T47D (cell line): Measurements from ENCODE around the gene PEX16.

Experiments
- DNase-seq, 2 experiments: peaks; one replicate each; pipeline versions ENCODE4 v3.0.0 to v3.0.0-alpha.2; 2011 to 2012; ENCODE audit warnings: low read depth in 1 of 2, low spot score in 1 of 2
- JUND ChIP-seq: IDR thresholded peaks from 2 replicates; pipeline ENCODE4 v1.6.1; 2012; ENCODE audit warnings: low read depth
- in situ Hi-C: cut with HindIII; loops from 2 replicates; pipeline ENCODE4 v1.10.0; 2016; ENCODE audit warnings: low sequenced_read_pairs, low pct_unique_long_range_greater_than_20kb

Gene PEX16

GRCh38 chr11:45860764-45861510, 56.7 kb downstream of the PEX16 start:
- no peak for TF ChIP-seq JUND
- DNase-seq, result no peak
- in situ Hi-C loops, result no loop called here

- no peak for TF ChIP-seq JUND
- in situ Hi-C loops, result no loop called here
- no peak for DNase-seq
Measured at GRCh38 chr11:45860348-45860747, 57.3 kb downstream of the PEX16 start.
